ENCODE measurements around the gene MED25.

DNA sequence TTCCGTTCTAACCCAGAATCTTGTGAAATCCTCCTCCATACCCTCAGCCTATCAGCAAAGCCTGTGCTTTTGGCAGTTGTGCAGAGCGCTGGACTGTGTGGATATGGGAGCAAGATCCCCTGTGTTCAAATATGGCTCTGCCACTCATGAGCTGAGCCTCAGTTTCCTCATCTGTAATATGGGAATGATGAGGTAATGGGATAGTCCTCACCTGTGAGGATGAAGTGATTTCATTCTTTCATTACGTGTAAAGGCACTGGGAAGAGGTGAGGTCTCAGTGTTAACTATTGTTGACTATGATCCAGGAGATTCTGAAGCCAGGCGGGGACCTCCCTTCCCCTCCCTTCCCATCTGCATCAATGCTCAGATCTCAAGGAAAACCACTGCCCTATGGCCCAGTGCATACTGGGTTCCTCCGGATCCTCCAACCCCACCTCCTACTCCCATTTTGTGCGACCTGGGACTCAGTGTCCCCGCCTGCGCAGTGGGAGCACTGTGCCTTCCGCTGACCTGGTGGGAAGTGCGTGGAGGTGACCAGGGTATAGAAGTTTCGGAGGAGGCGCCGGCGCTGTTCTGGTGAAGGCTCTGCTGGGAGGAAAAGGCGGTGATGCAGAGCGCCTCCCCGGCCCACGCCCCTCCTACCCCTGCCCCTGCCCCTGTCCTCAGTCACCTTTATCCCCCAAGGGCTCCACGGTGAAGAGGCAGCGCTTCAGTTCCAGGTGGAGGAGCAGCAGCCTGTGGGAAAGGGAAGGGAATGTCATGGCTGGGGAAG is 10.0 kb upstream of the MED25 start:
- no peak for TF ChIP-seq MAFK (IDR thresholded peaks at IDR 0.05; ENCODE audit: low read depth, low read length)
- TF ChIP-seq, protein P1, sequence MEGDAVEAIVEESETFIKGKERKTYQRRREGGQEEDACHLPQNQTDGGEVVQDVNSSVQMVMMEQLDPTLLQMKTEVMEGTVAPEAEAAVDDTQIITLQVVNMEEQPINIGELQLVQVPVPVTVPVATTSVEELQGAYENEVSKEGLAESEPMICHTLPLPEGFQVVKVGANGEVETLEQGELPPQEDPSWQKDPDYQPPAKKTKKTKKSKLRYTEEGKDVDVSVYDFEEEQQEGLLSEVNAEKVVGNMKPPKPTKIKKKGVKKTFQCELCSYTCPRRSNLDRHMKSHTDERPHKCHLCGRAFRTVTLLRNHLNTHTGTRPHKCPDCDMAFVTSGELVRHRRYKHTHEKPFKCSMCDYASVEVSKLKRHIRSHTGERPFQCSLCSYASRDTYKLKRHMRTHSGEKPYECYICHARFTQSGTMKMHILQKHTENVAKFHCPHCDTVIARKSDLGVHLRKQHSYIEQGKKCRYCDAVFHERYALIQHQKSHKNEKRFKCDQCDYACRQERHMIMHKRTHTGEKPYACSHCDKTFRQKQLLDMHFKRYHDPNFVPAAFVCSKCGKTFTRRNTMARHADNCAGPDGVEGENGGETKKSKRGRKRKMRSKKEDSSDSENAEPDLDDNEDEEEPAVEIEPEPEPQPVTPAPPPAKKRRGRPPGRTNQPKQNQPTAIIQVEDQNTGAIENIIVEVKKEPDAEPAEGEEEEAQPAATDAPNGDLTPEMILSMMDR (IDR thresholded peaks at IDR 0.05; ENCODE audit: control extremely low read depth in 1 of 3, insufficient read depth in 1 of 3, low read depth in 1 of 3, low read length in 3 of 3): no peak
